ENCODE results near the gene CCDC183. TPM values are rescaled to one million over a fixed set of nuclear protein-coding genes. Genes with fewer than 3 reads are reported as not detected.
"Not testable (repeated sequence)": the region's sequence is repeated elsewhere in the genome, so short reads cannot be mapped to it uniquely, and the experiment has no call there.

The CCDC183 gene
- polyA plus RNA-seq, 2 donors: 0.32 to 1.1 TPM

- H3K4me1 ChIP-seq (ENCODE audit: control insufficient read depth in 2 of 2, insufficient read depth in 2 of 2, low read length in 1 of 2); H3K36me3 ChIP-seq (ENCODE audit: control insufficient read depth in 2 of 2, insufficient read depth in 2 of 2, low read length in 1 of 2); H3K4me3 ChIP-seq (ENCODE audit: low read depth in 1 of 2, low read length in 2 of 2); H3K27me3 ChIP-seq (ENCODE audit: control insufficient read depth in 1 of 2, insufficient read depth in 2 of 2, low read length in 2 of 2); H3K9me3 ChIP-seq (ENCODE audit: control insufficient read depth in 2 of 2, insufficient read depth in 1 of 2, low read depth in 1 of 2, low read length in 1 of 2); H3K27ac ChIP-seq (ENCODE audit: low read depth in 2 of 2, low read length in 1 of 2): not testable (repeated sequence)
- 65 to 70% methylated on average over 14 of the region's 14 CpGs for WGBS, 2 donors
Measured at GRCh38 chr9:136765745-136766409, 30.3 kb upstream of the CCDC183 start.

- not testable (repeated sequence) for H3K27me3 ChIP-seq (ENCODE audit: control insufficient read depth in 1 of 2, insufficient read depth in 2 of 2, low read length in 2 of 2); H3K4me1 ChIP-seq (ENCODE audit: control insufficient read depth in 2 of 2, insufficient read depth in 2 of 2, low read length in 1 of 2); H3K4me3 ChIP-seq (ENCODE audit: low read depth in 1 of 2, low read length in 2 of 2); H3K27ac ChIP-seq (ENCODE audit: low read depth in 2 of 2, low read length in 1 of 2); H3K36me3 ChIP-seq (ENCODE audit: control insufficient read depth in 2 of 2, insufficient read depth in 2 of 2, low read length in 1 of 2); H3K9me3 ChIP-seq (ENCODE audit: control insufficient read depth in 2 of 2, insufficient read depth in 1 of 2, low read depth in 1 of 2, low read length in 1 of 2)
- 34 to 35% methylated on average over 15 to 18 of the region's 18 CpGs for WGBS, 2 donors
Measured at GRCh38 chr9:136766410-136767120, 29.6 kb upstream of the CCDC183 start.

- peaks cover 0 to 2% of the 10 kb centered on the region in 2 donors for H3K4me1 ChIP-seq (ENCODE audit: control insufficient read depth in 2 of 2, insufficient read depth in 2 of 2, low read length in 1 of 2)
- H3K27me3 ChIP-seq (ENCODE audit: control insufficient read depth in 1 of 2, insufficient read depth in 2 of 2, low read length in 2 of 2): peaks cover 0 to 4% of the 10 kb centered on the region in 2 donors
- peaks cover 3 to 8% of the 10 kb centered on the region in 2 donors for H3K9me3 ChIP-seq (ENCODE audit: control insufficient read depth in 2 of 2, insufficient read depth in 1 of 2, low read depth in 1 of 2, low read length in 1 of 2)
- no peak overlapping the region for H3K4me3 ChIP-seq (ENCODE audit: low read depth in 1 of 2, low read length in 2 of 2)
- H3K36me3 ChIP-seq (ENCODE audit: control insufficient read depth in 2 of 2, insufficient read depth in 2 of 2, low read length in 1 of 2): no peaks in the 10 kb centered on the region
- 12 to 13% methylated on average over 13 to 16 of the region's 16 CpGs for WGBS, 2 donors
- no peak overlapping the region for H3K27ac ChIP-seq (ENCODE audit: low read depth in 2 of 2, low read length in 1 of 2)
Measured at GRCh38 chr9:136769710-136770191, 26.4 kb upstream of the CCDC183 start.

- Histone ChIP-seq H3K27me3 (ENCODE audit: control insufficient read depth in 1 of 2, insufficient read depth in 2 of 2, low read length in 2 of 2) (peaks cover 0 to 4% of the 10 kb centered on the region in 2 donors), H3K4me1 (ENCODE audit: control insufficient read depth in 2 of 2, insufficient read depth in 2 of 2, low read length in 1 of 2) (peaks cover 0 to 2% of the 10 kb centered on the region in 2 donors), H3K36me3 (ENCODE audit: control insufficient read depth in 2 of 2, insufficient read depth in 2 of 2, low read length in 1 of 2) (no peaks in the 10 kb centered on the region), H3K9me3 (ENCODE audit: control insufficient read depth in 2 of 2, insufficient read depth in 1 of 2, low read depth in 1 of 2, low read length in 1 of 2) (peaks cover 3 to 8% of the 10 kb centered on the region in 2 donors), H3K27ac (ENCODE audit: low read depth in 2 of 2, low read length in 1 of 2) (no peak overlapping the region), H3K4me3 (ENCODE audit: low read depth in 1 of 2, low read length in 2 of 2) (no peak overlapping the region)
- WGBS, 2 donors: 65 to 67% methylated on average over 3 of the region's 3 CpGs
Measured at GRCh38 chr9:136771907-136772415, 24.2 kb upstream of the CCDC183 start.

GRCh38 chr9:136773386-136774044 lies 22.6 kb upstream of the CCDC183 start:
- H3K36me3 ChIP-seq (ENCODE audit: control insufficient read depth in 2 of 2, insufficient read depth in 2 of 2, low read length in 1 of 2): no peaks in the 10 kb centered on the region
- WGBS, 2 donors: 74 to 79% methylated on average over 7 of the region's 7 CpGs
- no peak overlapping the region for H3K27ac ChIP-seq (ENCODE audit: low read depth in 2 of 2, low read length in 1 of 2)
- H3K4me1 ChIP-seq (ENCODE audit: control insufficient read depth in 2 of 2, insufficient read depth in 2 of 2, low read length in 1 of 2): peaks cover 0 to 2% of the 10 kb centered on the region in 2 donors
- H3K9me3 ChIP-seq (ENCODE audit: control insufficient read depth in 2 of 2, insufficient read depth in 1 of 2, low read depth in 1 of 2, low read length in 1 of 2): peaks cover 3 to 8% of the 10 kb centered on the region in 2 donors
- no peak overlapping the region for H3K4me3 ChIP-seq (ENCODE audit: low read depth in 1 of 2, low read length in 2 of 2)
- H3K27me3 ChIP-seq (ENCODE audit: control insufficient read depth in 1 of 2, insufficient read depth in 2 of 2, low read length in 2 of 2): no peaks in the 10 kb centered on the region

- H3K9me3 ChIP-seq (ENCODE audit: control insufficient read depth in 2 of 2, insufficient read depth in 1 of 2, low read depth in 1 of 2, low read length in 1 of 2): peaks cover 3 to 8% of the 10 kb centered on the region in 2 donors
- no peak overlapping the region for H3K4me3 ChIP-seq (ENCODE audit: low read depth in 1 of 2, low read length in 2 of 2)
- H3K27ac ChIP-seq (ENCODE audit: low read depth in 2 of 2, low read length in 1 of 2): no peak overlapping the region
- no peaks in the 10 kb centered on the region for H3K27me3 ChIP-seq (ENCODE audit: control insufficient read depth in 1 of 2, insufficient read depth in 2 of 2, low read length in 2 of 2)
- no peaks in the 10 kb centered on the region for H3K36me3 ChIP-seq (ENCODE audit: control insufficient read depth in 2 of 2, insufficient read depth in 2 of 2, low read length in 1 of 2)
- H3K4me1 ChIP-seq (ENCODE audit: control insufficient read depth in 2 of 2, insufficient read depth in 2 of 2, low read length in 1 of 2): peaks cover 0 to 2% of the 10 kb centered on the region in 2 donors
- 86 to 87% methylated on average over 12 of the region's 12 CpGs for WGBS, 2 donors
Measured at GRCh38 chr9:136774416-136775045, 21.6 kb upstream of the CCDC183 start.

GRCh38 chr9:136775191-136775590 lies 20.9 kb upstream of the CCDC183 start:
- no peak overlapping the region for H3K4me3 ChIP-seq (ENCODE audit: low read depth in 1 of 2, low read length in 2 of 2)
- peaks cover 0 to 2% of the 10 kb centered on the region in 2 donors for H3K4me1 ChIP-seq (ENCODE audit: control insufficient read depth in 2 of 2, insufficient read depth in 2 of 2, low read length in 1 of 2)
- H3K36me3 ChIP-seq (ENCODE audit: control insufficient read depth in 2 of 2, insufficient read depth in 2 of 2, low read length in 1 of 2): no peaks in the 10 kb centered on the region
- peaks cover 3 to 8% of the 10 kb centered on the region in 2 donors for H3K9me3 ChIP-seq (ENCODE audit: control insufficient read depth in 2 of 2, insufficient read depth in 1 of 2, low read depth in 1 of 2, low read length in 1 of 2)
- 80 to 94% methylated on average over 6 of the region's 6 CpGs for WGBS, 2 donors
- H3K27ac ChIP-seq (ENCODE audit: low read depth in 2 of 2, low read length in 1 of 2): no peak overlapping the region
- H3K27me3 ChIP-seq (ENCODE audit: control insufficient read depth in 1 of 2, insufficient read depth in 2 of 2, low read length in 2 of 2): no peaks in the 10 kb centered on the region

GRCh38 chr9:136776947-136777346 lies 19.2 kb upstream of the CCDC183 start:
- H3K27ac ChIP-seq (ENCODE audit: low read depth in 2 of 2, low read length in 1 of 2): no peak overlapping the region
- H3K4me1 ChIP-seq (ENCODE audit: control insufficient read depth in 2 of 2, insufficient read depth in 2 of 2, low read length in 1 of 2): peaks cover 0 to 2% of the 10 kb centered on the region in 2 donors
- no peaks in the 10 kb centered on the region for H3K36me3 ChIP-seq (ENCODE audit: control insufficient read depth in 2 of 2, insufficient read depth in 2 of 2, low read length in 1 of 2)
- H3K9me3 ChIP-seq (ENCODE audit: control insufficient read depth in 2 of 2, insufficient read depth in 1 of 2, low read depth in 1 of 2, low read length in 1 of 2): peaks cover 3 to 8% of the 10 kb centered on the region in 2 donors
- 68% methylated on average over 7 of the region's 7 CpGs for WGBS, 2 donors
- H3K4me3 ChIP-seq (ENCODE audit: low read depth in 1 of 2, low read length in 2 of 2): no peak overlapping the region
- H3K27me3 ChIP-seq (ENCODE audit: control insufficient read depth in 1 of 2, insufficient read depth in 2 of 2, low read length in 2 of 2): no peaks in the 10 kb centered on the region

- H3K4me1 ChIP-seq (ENCODE audit: control insufficient read depth in 2 of 2, insufficient read depth in 2 of 2, low read length in 1 of 2): peaks cover 0 to 2% of the 10 kb centered on the region in 2 donors
- H3K4me3 ChIP-seq (ENCODE audit: low read depth in 1 of 2, low read length in 2 of 2): no peak overlapping the region
- H3K27ac ChIP-seq (ENCODE audit: low read depth in 2 of 2, low read length in 1 of 2): no peak overlapping the region
- H3K27me3 ChIP-seq (ENCODE audit: control insufficient read depth in 1 of 2, insufficient read depth in 2 of 2, low read length in 2 of 2): no peaks in the 10 kb centered on the region
- WGBS, 2 donors: 69% methylated on average over 14 of the region's 14 CpGs
- no peaks in the 10 kb centered on the region for H3K36me3 ChIP-seq (ENCODE audit: control insufficient read depth in 2 of 2, insufficient read depth in 2 of 2, low read length in 1 of 2)
- H3K9me3 ChIP-seq (ENCODE audit: control insufficient read depth in 2 of 2, insufficient read depth in 1 of 2, low read depth in 1 of 2, low read length in 1 of 2): peaks cover 3 to 8% of the 10 kb centered on the region in 2 donors
Measured at GRCh38 chr9:136777359-136777758, 18.8 kb upstream of the CCDC183 start.
